Progenitor cell of endocrine pancreas (in vitro differentiated cells): ENCODE data around the gene HSD11B1. TPM values are rescaled to one million over a fixed set of nuclear protein-coding genes. Genes with fewer than 3 reads are reported as not detected.

Experiments used
- DNase-seq: peaks from one replicate; pipeline ENCODE4 v3.0.0; 2021; ENCODE audit warnings: low spot score; ENCODE audit not compliant: unreplicated experiment
- H3K27ac Mint-ChIP-seq: 2 replicates; pipeline ENCODE4 v1.8.0; 2021; ENCODE audit warnings: mild to moderate bottlenecking, moderate library complexity, mixed read lengths
- H3K27me3 Mint-ChIP-seq: 2 replicates; pipeline ENCODE4 v1.8.0; 2021; ENCODE audit warnings: mixed read lengths
- H3K36me3 Mint-ChIP-seq: 2 replicates; pipeline ENCODE4 v1.8.0; 2022; ENCODE audit warnings: mixed read lengths; ENCODE audit not compliant: insufficient read depth
- H3K4me1 Mint-ChIP-seq: 2 replicates; pipeline ENCODE4 v1.8.0; 2021; ENCODE audit warnings: low read depth, mixed read lengths
- H3K4me3 Mint-ChIP-seq: 2 replicates; pipeline ENCODE4 v1.8.0; 2021; ENCODE audit warnings: low read depth, mild to moderate bottlenecking, moderate library complexity, mixed read lengths
- H3K9me3 Mint-ChIP-seq: 2 replicates; pipeline ENCODE4 v1.8.0; 2021; ENCODE audit warnings: low read depth, mixed read lengths
- CTCF ChIP-seq: fragments of 200-600 bp; sonication (generic); IDR thresholded peaks from one replicate; pipeline ENCODE4 v1.5.0; 2021; ENCODE audit warnings: antibody characterized with exemption, mild to moderate bottlenecking; ENCODE audit not compliant: unreplicated experiment
- total RNA-seq: library from RNA; stranded (reverse); gene quantifications from 2 replicates; pipeline ENCODE4 v1.2.1, GENCODE V29; 2021

HSD11B1 gene
- total RNA-seq, 1 donor from 2014 or later: not detected

- Mint-ChIP-seq H3K4me3 (no peak overlapping the region), H3K36me3 (no peaks in the 10 kb centered on the region), H3K9me3 (no peaks in the 10 kb centered on the region), H3K4me1 (no peaks in the 10 kb centered on the region), H3K27ac (no peak overlapping the region), H3K27me3 (peaks cover 6% of the 10 kb centered on the region)
- TF ChIP-seq CTCF: no peak
- no peak for DNase-seq
These were observed 19.4 kb downstream of the HSD11B1 start for GRCh38 chr1:209723756-209724693.

GRCh38 chr1:209727286-209727685 lies 22.6 kb downstream of the HSD11B1 start:
- Mint-ChIP-seq H3K9me3 (peaks cover 4% of the 10 kb centered on the region), H3K4me1 (no peaks in the 10 kb centered on the region), H3K27me3 (peaks cover 6% of the 10 kb centered on the region), H3K27ac (no peak overlapping the region), H3K36me3 (no peaks in the 10 kb centered on the region), H3K4me3 (no peak overlapping the region)
- no peak for DNase-seq
- TF ChIP-seq CTCF: no peak

GRCh38 chr1:209727785-209728184 lies 23.1 kb downstream of the HSD11B1 start:
- Mint-ChIP-seq H3K4me3 (no peak overlapping the region), H3K36me3 (no peaks in the 10 kb centered on the region), H3K27me3 (peaks cover 6% of the 10 kb centered on the region), H3K9me3 (peaks cover 4% of the 10 kb centered on the region), H3K4me1 (no peaks in the 10 kb centered on the region), H3K27ac (no peak overlapping the region)
- no peak for TF ChIP-seq CTCF
- no peak for DNase-seq

- no peaks in the 10 kb centered on the region for H3K36me3 Mint-ChIP-seq
- TF ChIP-seq CTCF: no peak
These were observed 23.8 kb downstream of the HSD11B1 start for GRCh38 chr1:209728466-209728865.

GRCh38 chr1:209729436-209729835 lies 24.8 kb downstream of the HSD11B1 start:
- no peak overlapping the region for H3K27ac Mint-ChIP-seq

More at GRCh38 chr1:209728466-209728865, 23.8 kb downstream of the HSD11B1 start:
- no peak for DNase-seq
- H3K27me3 Mint-ChIP-seq: peaks cover 6% of the 10 kb centered on the region
- H3K4me1 Mint-ChIP-seq: no peaks in the 10 kb centered on the region
- H3K27ac Mint-ChIP-seq: no peak overlapping the region
- H3K9me3 Mint-ChIP-seq: peaks cover 4% of the 10 kb centered on the region
- H3K4me3 Mint-ChIP-seq: no peak overlapping the region

More at GRCh38 chr1:209729436-209729835, 24.8 kb downstream of the HSD11B1 start:
- peaks cover 4% of the 10 kb centered on the region for H3K9me3 Mint-ChIP-seq
- no peak for DNase-seq
- H3K36me3 Mint-ChIP-seq: no peaks in the 10 kb centered on the region
- H3K4me1 Mint-ChIP-seq: no peaks in the 10 kb centered on the region
- no peak for TF ChIP-seq CTCF
- peaks cover 9% of the 10 kb centered on the region for H3K27me3 Mint-ChIP-seq
- no peak overlapping the region for H3K4me3 Mint-ChIP-seq
